Measurements from ENCODE around the gene SIK2.
"Not testable (repeated sequence)": the region's sequence is repeated elsewhere in the genome, so short reads cannot be mapped to it uniquely, and the experiment has no call there.

SIK2 gene

GRCh38 chr11:111624608-111625007 lies 22.4 kb downstream of the SIK2 start:
- no peak for DNase-seq (ENCODE audit: low read depth in 2 of 2)

DNA sequence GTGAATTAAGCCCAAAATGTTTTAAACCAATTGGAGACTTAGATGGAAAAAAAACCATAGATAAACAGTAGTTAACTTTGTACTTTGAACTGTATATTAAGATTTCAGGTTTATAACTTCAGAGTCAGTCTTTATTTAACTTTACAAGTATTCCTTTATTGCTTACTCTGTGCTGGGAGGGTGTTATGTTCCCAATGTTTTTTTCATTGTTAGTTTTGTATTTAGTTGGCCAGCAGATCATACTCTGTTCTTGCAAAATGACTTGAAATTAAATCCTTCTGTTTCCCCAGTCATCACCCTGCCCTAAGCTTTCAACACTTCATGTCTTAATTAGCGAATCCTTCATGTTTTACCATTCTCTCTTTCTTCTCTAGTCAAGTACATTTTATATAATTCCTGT lies 25.3 kb downstream of the SIK2 start:
- no peak for DNase-seq (ENCODE audit: low read depth in 2 of 2)

DNA sequence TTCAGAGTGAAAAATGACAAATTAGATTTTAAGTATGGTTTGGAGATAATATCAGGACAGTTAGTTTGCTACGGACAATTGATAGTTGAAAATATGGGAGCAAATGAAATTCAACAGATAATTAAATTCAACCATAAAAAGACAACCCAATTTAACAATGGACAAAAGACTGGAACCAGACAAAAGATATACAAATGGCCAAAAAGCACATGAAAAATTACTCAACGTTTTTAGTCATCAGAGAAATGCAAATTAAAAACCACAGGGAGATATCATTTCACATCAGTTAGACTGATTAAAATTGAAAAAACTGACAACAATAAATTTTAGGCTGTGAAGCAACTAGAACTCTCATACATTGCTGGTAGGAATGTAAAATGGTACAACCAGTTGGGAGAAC lies 27.2 kb downstream of the SIK2 start:
- no peak for DNase-seq (ENCODE audit: low read depth in 2 of 2)

- DNase-seq (ENCODE audit: low read depth in 2 of 2): no peak
These were observed 28.9 kb downstream of the SIK2 start for GRCh38 chr11:111631024-111631665.

DNA sequence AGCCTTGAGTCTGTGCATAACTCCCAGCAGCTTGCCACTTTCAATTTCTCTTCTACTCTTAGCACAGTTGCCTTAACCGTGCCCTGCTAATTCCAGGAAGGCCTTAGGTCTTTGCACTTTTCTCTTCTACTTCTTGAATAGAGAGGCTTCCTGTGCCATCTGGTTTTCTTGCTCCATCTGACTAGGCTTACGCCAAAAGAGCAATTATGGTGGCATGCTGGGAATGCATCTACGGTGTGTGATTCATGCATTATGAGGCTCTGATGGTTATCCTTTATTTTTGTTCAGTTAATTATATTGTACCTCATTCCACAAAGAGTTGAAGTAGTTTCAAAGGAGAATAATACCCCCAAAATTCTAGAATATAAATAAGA lies 29.4 kb downstream of the SIK2 start:
- no peak for DNase-seq (ENCODE audit: low read depth in 2 of 2)

- no peak for DNase-seq (ENCODE audit: low read depth in 2 of 2)
These were observed 30.4 kb downstream of the SIK2 start for GRCh38 chr11:111632516-111633220.

DNA sequence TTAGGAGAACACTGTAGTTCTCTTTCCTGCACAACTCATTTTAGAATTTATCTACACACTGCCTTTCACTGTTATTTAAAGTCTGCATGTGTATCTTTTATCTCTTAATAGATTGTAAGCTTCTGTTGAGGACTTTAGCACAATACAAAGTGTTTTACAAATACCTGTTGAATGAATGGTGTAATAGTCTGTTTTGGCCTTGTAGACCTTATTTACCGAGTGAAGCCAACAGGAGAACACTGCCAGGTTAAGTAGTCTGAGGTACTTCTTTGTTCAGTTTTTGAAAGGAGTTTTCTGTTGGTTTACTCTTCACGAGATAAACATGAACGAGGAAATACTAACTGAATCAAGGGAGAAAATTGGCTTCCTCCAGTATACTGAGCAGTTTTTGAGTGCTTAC lies 31.0 kb downstream of the SIK2 start:
- DNase-seq (ENCODE audit: low read depth in 2 of 2): no peak

GRCh38 chr11:111633756-111634362 lies 31.6 kb downstream of the SIK2 start:
- no peak for DNase-seq (ENCODE audit: low read depth in 2 of 2)

DNA sequence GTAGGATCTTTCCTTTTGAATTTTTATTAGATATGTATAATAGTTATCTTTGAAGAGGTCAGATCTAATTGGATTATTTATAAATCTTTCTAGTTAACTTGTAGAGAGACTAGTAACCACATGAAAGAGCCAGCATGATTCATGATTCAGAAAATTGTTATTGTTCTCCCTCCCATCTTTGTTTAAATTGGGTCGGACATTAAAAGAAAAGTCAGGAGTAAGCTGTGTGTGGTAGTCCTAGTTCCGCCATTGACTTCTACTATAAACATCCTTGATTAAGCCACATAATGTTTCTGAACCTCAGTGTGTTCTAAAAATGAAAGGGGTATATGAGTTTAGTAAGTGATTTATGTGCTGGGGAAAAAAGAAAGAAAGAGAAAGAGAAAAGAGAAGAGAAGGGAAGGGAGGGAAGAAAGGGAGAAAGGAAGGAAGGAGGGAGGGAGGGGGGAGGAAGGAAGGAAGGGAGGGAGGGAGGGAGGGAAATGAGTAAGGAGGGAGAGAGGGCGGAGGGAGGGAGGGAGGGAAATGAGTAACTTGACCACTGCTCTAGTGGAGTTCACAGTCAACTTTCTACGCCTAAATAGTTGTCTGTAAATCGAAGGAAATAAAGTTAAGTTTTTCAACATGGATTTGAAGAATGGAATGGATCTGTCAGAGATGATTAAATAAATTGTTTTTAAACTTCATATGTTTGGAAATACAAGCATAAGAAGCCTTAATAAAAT lies 32.9 kb downstream of the SIK2 start:
- DNase-seq (ENCODE audit: low read depth in 2 of 2): no peak

- no peak for DNase-seq (ENCODE audit: low read depth in 2 of 2)
These were observed 33.4 kb downstream of the SIK2 start for GRCh38 chr11:111635706-111636045.

- DNase-seq (ENCODE audit: low read depth in 2 of 2): no peak
These were observed 35.6 kb downstream of the SIK2 start for GRCh38 chr11:111637885-111638284.

GRCh38 chr11:111639226-111639925 lies 37.1 kb downstream of the SIK2 start:
- no peak for DNase-seq (ENCODE audit: low read depth in 2 of 2)

DNA sequence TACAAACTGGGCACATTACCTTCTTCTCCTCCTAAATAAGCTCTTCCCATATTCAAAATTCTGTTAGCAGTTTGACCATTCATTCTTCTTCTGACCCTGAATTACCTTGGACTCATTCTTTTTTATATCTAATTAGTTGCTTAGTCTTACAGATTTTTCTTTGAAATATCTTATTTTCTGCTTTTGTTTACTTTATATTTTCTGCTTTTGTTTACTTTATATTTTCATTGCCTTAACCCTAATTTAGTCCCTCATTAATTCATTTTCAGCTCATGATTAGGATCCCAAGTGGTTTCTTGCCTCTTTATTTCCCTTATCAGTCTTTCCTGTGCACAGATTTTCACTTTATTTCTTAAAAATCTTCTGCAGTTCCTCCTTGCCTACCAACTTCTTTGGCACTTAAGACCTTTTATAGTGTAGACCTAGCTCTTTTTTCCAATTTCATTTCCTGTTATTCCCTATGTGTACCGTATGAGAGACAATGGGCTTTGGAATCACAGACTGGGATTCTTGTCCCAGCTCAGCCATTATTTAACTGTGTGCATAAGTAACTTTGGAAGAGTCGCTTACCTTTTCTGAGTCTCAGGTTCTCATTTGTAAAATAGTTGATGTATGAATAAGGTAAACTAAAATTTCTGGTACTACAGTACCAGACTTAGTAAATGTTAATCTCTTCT lies 39.2 kb downstream of the SIK2 start:
- DNase-seq (ENCODE audit: low read depth in 2 of 2): no peak

DNA sequence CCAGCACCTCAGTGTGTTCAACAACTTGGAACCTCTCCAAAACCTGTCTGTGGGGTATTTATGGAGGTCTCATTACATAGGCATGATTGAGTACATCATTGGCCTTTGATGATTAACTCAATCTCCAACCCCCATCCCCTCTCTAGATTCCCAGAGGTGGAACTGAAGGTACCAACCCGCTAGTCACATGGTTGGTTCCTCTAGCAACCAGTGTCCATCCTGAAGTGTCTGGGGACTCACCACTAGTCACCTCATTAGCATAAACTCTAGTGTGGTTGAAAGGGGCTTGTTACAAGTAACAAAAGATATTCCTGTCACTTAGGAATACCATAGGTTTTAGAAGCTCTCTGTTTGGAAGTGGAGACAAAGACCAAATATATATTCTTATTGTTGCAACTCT lies 40.3 kb downstream of the SIK2 start:
- no peak for DNase-seq (ENCODE audit: low read depth in 2 of 2)

- DNase-seq (ENCODE audit: low read depth in 2 of 2): no peak
These were observed 42.7 kb downstream of the SIK2 start for GRCh38 chr11:111644922-111645321.

DNA sequence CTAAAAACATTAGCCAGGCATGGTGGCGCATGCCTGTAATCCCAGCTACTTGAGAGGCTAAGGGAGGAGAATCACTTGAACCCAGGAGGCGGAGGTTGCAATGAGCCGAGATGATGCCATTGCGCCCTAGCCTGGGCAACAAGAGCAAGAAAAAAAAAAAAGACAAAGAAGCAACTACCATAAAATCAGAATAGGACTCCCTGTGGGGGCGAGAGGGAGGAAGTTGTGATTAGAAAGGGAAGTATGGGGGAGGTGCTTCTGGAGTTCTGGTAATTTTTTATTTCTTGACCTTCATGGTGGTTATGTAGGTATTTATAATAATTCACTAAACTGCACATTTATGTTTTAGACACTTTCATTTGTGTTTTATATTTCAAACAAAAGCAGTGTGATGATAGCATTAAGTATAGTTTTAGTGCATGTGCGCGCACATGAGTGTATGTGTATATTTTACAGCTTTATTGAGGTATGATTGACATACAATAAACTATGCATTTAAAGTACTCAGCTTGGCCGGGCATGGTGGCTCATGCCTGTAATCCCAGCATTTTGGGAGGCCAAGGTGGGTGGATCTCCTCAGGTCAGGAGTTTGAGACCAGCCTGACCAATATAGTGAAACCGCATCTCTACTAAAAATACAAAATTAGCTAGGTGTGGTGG lies 43.5 kb downstream of the SIK2 start:
- no peak for DNase-seq (ENCODE audit: low read depth in 2 of 2)

DNA sequence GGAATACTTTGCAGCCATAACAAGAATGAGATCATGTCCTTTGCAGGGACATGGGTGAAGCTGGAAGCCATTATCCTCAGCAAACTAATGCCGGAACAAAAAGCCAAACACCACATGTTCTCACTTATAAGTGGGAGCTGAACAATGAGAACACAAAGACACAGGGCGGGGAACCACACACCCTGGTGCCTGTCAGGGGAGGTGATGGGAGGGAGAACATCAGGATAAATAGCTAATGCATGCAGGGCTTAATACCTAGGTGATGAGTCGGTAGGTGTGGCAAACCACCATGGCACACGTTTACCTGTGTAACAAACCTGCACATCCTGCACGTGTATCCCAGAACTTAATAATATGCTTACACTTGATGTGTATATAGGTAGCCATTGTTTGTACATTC lies 49.1 kb downstream of the SIK2 start:
- DNase-seq (ENCODE audit: low read depth in 2 of 2): not testable (repeated sequence)

DNA sequence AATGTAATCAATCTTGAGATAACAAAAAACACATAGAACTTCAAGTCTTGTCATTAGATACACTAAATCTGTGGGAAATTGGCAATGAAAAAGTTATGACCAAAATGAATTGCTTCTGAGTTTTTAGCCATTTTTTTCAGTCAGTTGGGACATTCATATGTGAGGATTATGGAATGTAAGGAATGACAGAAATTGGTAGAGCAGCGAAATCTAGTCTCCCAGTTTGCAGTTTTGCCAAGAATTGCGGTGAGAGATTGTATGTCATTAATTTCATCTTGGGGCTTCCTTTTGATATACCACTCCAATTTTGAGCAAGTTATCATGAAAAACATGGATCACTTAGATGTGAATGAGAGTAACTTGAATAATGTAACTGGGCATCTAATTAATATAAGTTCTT lies 49.9 kb downstream of the SIK2 start:
- no peak for DNase-seq (ENCODE audit: low read depth in 2 of 2)

GRCh38 chr11:111654601-111655000 lies 52.4 kb downstream of the SIK2 start:
- DNase-seq (ENCODE audit: low read depth in 2 of 2): no peak

DNA sequence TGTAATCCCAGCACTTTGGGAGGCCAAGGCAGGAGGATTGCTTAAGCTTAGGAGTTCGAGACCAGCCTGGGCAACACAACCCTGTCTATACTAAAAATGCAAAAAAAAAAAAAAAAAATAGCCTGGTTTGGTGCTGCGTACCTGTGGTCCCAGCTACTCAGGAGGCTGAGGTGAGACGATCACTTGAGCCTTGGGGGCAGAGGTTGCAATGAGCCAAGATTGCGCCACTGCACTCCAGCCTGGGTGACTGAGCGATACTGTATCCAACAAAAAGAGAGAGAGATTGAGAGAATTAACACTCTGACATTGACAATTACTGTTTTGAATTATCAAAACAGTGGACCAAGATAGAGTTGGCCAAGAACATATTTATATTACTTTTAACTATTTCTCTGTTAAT lies 53.7 kb downstream of the SIK2 start:
- no peak for DNase-seq (ENCODE audit: low read depth in 2 of 2)

- not testable (repeated sequence) for DNase-seq (ENCODE audit: low read depth in 2 of 2)
These were observed 55.7 kb downstream of the SIK2 start for GRCh38 chr11:111657905-111658304.

Measured in stimulated activated CD4-positive, alpha-beta T cell treated with anti-CD3 and anti-CD28 coated beads, Interleukin-15, amount 100 ng/mL, for 48 hours (primary cell).